Lower leg skin (tissue), 4 donors: ENCODE results near the gene BCAS1. TPM values are rescaled to one million over a fixed set of nuclear protein-coding genes. Genes with fewer than 3 reads are reported as not detected.

Source experiments
- DNase-seq, 2 donors: peaks; one replicate each; pipeline ENCODE4 v3.0.0-alpha.2; 2019; ENCODE audit warnings: low spot score in 2 of 2
- H3K4me3 ChIP-seq: fragments of 200-600 bp; sonication (generic); 2 replicates; pipeline ENCODE4 v1.5.1; 2017; ENCODE audit warnings: mild to moderate bottlenecking, low read depth; ENCODE audit not compliant: poor library complexity, severe bottlenecking
- POLR2A ChIP-seq, 2 donors: fragments of 450-650 bp; IDR thresholded peaks; one replicate each; pipeline ENCODE4 v1.6.1; 2016 to 2017; ENCODE audit warnings: antibody characterized with exemption in 2 of 2, mild to moderate bottlenecking in 1 of 2, moderate library complexity in 1 of 2
- WGBS, 2 donors: methylation state at CpG; one replicate each; pipeline ENCODE4 v1.1.5; 2018; 5-methylcytosine and 5-hydroxymethylcytosine counted together
- intact Hi-C: fragments of 100-400 bp; cut with DNase I; formaldehyde crosslinking; loops from one replicate; pipeline ENCODE4 v1.15.0; 2023; ENCODE audit warnings: low total_unique reads
- total RNA-seq, 4 donors: library from RNA; depleted of rRNA; stranded (reverse); fragments of >200 nt; gene quantifications; one replicate each; pipeline ENCODE4 v1.1.0, GENCODE V29; 2016
- TF ChIP-seq, protein P1 (sequence below), 3 donors: fragments of 450-650 bp; IDR thresholded peaks; one replicate each; pipeline ENCODE4 v1.5.1; 2016; ENCODE audit warnings: antibody characterized with exemption in 3 of 3, mild to moderate bottlenecking in 3 of 3, moderate library complexity in 2 of 3

Gene BCAS1
- total RNA-seq, 4 donors from 2014 or later, result 1.7 to 3.7 (median 2.1) TPM

DNA sequence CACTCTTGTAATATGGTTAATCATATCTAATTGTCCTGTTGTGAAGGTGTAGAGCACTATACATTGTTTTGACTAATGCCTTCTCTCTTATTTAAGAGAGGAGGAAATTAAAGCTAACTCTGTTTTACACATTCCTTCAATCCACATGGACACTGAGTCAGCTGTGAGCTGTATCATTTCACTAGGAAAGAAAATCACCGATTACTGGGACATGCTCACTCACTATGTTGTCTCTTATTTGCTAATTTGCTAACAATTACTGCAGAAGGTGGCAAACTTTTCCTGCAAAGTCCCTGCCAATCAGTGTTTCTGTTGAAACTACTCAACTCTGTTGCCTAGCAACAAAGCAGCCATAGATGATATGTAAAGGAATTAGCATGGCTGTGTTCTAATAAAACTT lies 98.2 kb downstream of the BCAS1 start:
- TF ChIP-seq, protein P1, sequence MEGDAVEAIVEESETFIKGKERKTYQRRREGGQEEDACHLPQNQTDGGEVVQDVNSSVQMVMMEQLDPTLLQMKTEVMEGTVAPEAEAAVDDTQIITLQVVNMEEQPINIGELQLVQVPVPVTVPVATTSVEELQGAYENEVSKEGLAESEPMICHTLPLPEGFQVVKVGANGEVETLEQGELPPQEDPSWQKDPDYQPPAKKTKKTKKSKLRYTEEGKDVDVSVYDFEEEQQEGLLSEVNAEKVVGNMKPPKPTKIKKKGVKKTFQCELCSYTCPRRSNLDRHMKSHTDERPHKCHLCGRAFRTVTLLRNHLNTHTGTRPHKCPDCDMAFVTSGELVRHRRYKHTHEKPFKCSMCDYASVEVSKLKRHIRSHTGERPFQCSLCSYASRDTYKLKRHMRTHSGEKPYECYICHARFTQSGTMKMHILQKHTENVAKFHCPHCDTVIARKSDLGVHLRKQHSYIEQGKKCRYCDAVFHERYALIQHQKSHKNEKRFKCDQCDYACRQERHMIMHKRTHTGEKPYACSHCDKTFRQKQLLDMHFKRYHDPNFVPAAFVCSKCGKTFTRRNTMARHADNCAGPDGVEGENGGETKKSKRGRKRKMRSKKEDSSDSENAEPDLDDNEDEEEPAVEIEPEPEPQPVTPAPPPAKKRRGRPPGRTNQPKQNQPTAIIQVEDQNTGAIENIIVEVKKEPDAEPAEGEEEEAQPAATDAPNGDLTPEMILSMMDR (IDR thresholded peaks at IDR 0.05), result no peak
- TF ChIP-seq POLR2A (IDR thresholded peaks at IDR 0.05), result no peak
- no peak overlapping the region for H3K4me3 ChIP-seq
- WGBS, 2 donors, result 84 to 87% methylated on average over 1 of the region's 1 CpG
- no peak for DNase-seq
- intact Hi-C loops, result no loop called here

DNA sequence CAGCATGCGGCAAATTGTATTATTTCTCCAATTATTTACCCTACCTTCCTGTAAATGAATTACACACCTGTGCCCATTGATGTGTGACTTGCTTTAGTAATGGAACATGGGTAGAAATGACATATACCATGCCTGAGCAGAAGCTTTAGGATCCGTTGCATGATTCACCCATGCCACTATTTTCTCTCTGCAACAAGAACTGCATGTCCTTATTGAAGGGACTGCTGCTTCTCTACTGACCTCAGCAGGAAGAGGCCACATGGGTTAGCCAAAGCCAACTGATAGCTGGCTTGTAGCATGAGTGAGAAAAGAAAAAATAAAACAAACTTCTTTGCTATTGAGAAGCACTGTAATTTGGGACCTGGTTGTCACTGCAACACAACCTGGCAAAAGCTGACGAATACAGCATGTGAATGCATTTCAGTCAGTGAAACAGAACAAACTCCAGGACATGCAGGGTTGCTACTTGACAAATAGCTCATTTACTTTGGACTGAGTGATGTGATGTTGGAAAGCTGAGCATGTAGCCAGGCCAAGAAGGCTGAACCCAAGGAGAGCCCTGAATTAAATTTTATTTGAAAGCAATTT lies 99.2 kb downstream of the BCAS1 start:
- TF ChIP-seq, protein P1 (IDR thresholded peaks at IDR 0.05), result no peak
- TF ChIP-seq POLR2A (IDR thresholded peaks at IDR 0.05), result no peak

DNA sequence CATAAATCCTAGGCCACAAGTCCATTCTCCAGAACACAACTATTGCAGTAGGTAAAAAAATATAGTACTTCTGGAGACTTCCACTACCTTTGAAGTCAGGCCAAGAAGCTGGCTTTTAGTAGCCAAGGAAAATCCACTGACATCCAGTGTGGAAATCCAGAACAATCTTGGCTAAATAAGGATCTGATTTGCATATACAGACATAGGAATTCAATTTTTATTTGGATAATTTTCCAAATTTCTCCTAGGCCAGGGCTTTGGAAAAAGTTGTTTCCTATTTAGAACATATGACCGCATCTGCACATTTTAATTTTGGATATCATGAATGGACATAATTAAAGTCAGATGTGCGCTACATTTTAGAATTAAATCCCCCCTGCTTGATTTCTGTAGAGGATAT lies 100.2 kb downstream of the BCAS1 start:
- WGBS, 2 donors, result 63 to 75% methylated on average over 2 of the region's 2 CpGs
- DNase-seq, result no peak
- TF ChIP-seq POLR2A (IDR thresholded peaks at IDR 0.05), result no peak
- TF ChIP-seq, protein P1 (IDR thresholded peaks at IDR 0.05), result no peak
- intact Hi-C loops, result no loop called here
- H3K4me3 ChIP-seq, result no peak overlapping the region

More for the DNA sequence above, 99.2 kb downstream of the BCAS1 start:
- H3K4me3 ChIP-seq, result no peak overlapping the region
- intact Hi-C loops, result no loop called here
- WGBS, 2 donors, result 84 to 86% methylated on average over 3 of the region's 3 CpGs
- DNase-seq, result no peak

DNA sequence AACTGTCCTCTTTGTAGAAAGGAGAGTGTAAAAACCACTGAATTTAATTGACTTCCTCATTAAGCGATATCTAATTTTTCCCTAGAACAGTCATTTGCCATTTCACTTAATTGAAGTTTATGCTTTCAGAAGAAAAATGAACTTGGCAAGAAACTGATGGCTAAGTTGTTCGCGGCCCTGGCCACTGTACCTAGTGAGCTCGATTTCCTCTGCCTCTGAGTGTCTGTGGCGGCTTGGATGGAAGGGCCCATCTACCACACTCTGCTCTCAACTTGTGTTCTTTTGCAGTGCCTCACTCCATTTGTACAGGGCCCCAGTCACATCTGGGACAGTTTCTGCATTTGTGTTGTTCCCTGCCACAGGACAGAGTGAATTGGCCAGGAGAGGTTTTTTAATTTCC lies 102.9 kb downstream of the BCAS1 start:
- no peak overlapping the region for H3K4me3 ChIP-seq
- intact Hi-C loops, result no loop called here
- TF ChIP-seq POLR2A (IDR thresholded peaks at IDR 0.05), result no peak
- TF ChIP-seq, protein P1 (IDR thresholded peaks at IDR 0.05), result no peak
- no peak for DNase-seq
- WGBS, 2 donors, result 87 to 91% methylated on average over 5 of the region's 5 CpGs

DNA sequence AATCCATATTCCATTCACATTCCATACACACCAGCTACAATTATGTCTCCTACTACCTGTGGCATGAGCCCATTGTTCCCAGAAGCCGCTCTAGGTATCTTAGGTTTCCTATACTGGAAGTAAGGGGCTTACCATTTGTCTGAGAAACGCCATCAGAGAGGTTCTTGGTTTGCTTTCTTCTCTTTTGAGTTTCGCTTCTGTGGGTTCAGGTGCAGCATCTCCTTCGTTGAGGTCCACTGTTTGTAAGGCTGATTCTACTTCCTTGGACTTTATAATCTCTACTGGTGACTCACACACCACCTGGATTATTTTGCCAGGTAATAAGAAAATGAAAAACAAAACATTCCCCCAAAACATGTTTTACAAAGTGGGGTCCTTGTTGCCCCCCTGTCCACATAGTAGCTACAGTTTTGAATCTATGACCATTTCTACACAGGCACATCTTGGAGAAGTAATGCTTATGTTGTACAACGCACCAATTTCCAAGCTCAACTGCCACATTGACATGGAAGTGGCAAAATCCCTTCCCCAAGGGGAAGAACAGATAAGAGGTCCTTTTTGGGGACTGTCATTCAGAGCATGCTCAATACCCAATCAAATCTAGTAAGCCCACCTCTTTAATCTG lies 103.5 kb downstream of the BCAS1 start:
- H3K4me3 ChIP-seq, result no peak overlapping the region
- intact Hi-C loops, result no loop called here
- no peak for TF ChIP-seq POLR2A (IDR thresholded peaks at IDR 0.05)
- TF ChIP-seq, protein P1 (IDR thresholded peaks at IDR 0.05), result no peak
- 94% methylated on average over 5 of the region's 5 CpGs for WGBS, 2 donors
- no peak for DNase-seq
